NCI-H1930 (cell line): ENCODE measurements around the gene STK39.

Experiments
- DNase-seq, 2 experiments: peaks; one replicate each; lab custom pipeline; 2025; lab: John Stamatoyannopoulos, UW

Gene STK39

DNA sequence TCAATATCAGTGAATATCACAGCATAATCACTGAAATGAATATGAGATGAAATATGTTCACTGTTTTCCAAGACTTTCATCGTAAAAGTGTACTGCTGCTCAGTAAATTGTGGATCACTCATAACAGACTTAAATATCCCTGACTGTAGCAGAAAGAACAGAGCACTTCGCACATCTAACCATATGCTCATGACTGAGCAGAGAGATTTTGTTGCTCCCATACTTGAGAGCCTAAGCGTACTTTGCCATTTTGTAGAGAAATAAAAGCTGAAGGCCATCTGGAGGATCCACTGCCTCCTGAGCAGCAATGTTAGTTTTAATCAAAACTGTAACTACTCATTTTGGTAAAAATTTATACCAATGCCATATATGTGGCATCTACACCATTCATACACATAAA lies 243.5 kb downstream of the STK39 start:
- no peak for DNase-seq

DNA sequence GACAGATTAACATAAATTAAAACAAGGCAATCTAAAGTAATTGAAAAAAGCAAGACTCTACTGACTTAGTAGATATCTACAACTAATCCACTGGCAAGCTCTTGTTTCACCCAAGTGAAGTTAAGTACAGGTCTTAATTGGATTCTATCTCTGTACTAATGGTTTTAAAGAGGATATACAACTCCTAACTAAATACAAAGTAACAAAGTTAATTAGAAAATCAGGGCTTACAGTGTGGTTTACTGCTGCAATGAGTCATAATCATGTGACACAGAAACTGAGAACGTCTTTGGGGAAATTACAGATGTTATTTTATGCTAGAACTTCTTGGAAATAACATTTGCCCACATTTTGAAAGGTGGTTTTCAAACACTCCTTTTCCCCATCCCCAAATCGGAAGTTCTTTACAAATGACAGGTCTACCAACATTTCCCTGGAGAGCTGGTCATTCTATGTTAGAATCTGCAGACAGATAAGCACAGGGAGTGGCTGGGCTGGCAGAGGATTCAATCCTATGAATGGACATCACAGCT lies 245.3 kb downstream of the STK39 start:
- DNase-seq = no peak

DNA sequence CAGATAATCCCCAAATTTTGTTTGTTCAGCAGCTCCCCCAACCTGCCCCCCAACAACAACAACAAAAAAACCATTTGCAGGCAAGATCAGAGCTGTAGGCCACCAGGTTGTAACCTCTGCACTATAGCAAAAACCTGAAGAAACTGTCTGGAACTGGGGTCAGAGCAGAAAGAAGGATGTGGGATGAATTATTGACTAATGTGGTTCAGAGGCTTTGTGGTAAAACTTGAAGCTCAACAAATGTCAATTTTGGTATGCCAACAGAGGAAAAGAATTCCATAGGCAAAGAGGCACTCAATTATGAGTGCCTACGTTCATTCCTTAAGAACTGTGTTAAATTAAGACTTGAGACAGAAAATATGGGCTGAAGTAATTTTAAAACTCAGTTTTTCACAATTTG lies 255.1 kb downstream of the STK39 start:
- no peak for DNase-seq

DNA sequence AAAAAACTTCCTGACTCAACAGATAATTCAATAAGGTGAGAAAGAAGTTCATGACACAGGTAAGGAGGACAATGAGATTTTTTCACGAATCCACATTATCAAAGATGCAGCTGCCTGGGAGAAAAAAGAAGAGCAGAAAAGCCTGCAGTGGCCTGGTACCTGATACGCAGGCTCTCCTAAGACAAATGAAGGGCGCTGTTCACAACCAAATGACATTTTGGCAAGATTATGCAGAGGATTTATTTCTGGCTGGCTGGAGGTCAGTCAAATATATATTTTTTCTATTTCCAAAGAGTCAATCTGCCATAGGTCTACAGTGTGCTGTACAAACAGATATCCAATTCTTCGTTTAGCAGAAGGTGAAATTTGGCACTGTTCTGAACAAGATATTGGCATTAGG lies 257.3 kb downstream of the STK39 start:
- DNase-seq = no peak

DNA sequence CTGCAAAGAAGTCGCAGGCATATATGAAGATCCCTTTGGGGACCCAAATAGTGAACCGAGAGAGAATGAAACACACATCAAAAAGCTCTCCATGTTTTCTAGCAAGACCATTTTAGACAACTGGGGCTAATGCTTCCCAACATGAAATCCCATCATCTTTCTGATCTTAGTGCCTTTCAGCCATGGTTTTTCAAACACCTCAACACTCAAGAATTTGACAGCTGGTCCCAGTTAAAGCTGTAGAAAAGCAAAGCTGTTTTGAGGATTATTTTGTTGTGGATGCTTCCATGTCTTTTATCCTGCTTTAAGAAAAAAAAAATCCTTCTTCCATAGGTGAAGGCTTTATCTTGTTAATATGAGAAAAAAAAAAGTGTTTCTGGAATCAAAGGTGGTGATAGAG lies 259.1 kb downstream of the STK39 start:
- DNase-seq = no peak

DNA sequence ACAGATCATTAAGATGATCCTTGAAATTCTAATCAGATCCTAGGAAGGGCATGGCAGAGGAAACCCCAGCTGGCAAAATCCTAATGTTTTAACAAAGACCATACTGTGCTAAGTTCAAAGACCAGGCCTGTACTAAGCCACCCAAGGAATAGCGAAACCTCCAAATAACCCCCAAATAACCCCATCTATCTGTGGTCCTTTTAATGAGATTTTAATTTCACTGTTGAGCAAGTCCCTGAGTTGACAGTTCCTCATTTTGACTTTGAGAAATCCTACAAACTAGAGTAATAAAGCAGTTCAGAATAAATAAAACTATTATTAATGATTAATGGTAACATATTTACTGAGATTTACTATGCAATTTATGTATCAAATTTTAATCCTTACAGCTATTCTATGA lies 259.8 kb downstream of the STK39 start:
- no peak for DNase-seq

DNA sequence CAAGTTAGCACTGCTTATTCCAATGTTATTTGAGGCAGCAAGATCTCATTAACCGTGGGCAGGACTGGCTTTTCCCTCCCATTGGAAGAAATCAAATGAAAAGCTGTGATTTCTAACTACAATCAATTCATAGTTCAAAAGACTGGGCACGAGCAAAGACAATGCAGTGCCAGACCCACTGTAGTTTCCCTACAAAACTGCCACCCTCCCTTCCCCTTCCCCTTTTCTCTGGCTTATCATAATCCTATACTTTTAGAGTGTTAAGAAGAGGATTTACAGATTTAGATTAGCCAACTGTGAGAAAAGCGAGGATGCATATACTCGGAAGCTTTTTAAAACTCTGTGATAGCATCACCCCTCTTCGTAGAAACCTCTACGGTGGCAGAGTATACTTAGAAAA lies 260.4 kb downstream of the STK39 start:
- DNase-seq = no peak

DNA sequence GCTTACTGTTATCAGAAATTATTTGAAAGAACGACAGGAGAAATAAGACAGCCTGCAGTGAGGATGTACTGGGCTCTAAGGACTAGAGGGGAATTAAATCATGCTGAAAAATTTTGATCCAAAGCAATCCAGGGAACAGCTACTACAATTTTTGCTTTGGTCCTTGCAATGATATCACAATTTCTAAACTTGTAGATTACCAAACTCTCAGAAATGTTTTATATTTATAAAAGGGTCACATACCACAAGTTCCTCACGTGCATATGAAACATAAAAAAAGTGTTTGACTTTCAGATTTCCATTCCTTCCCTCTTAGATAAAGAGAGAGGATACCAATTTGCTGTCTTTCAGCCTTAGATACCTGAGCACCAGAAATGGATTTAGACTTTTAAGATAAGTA lies 261.2 kb downstream of the STK39 start:
- no peak for DNase-seq

DNA sequence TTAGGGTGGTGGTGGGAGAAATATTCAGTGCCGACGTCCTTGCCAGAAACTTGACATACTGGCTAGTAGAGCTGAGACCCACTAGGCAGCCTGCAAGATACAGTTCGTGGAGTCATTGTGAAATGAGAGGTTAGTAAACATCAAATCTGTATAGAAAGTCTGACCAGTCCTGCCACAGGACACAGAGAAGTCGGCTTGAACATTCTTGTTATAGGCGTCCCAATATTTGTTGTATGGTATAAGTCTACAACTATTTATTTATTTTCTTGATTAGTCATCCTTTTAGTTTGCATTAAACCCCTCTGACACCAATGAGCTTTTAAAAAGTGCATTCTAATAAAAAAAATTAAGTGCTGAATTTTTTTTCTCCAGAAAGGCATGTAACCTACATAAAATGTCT lies 265.4 kb downstream of the STK39 start:
- no peak for DNase-seq

DNA sequence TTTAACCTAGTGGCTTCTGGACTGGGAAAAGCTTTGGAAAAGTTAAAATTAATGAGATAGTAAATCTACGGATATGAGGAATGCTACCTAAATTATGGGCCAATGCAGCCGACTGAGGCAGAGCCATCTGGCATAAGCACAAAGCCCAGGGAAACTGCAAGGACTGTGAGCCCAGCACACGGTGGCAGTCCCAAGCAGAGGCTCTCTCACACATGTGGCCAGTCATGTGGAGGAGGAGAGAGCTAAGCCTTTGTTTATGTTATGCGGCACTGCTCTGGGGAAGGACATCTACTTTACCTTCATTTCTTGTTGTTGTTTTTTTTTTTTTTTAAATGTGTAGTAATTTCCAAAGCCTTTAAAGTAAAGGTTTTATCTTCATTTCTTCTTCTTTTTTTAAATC lies 267.0 kb downstream of the STK39 start:
- DNase-seq = no peak

DNA sequence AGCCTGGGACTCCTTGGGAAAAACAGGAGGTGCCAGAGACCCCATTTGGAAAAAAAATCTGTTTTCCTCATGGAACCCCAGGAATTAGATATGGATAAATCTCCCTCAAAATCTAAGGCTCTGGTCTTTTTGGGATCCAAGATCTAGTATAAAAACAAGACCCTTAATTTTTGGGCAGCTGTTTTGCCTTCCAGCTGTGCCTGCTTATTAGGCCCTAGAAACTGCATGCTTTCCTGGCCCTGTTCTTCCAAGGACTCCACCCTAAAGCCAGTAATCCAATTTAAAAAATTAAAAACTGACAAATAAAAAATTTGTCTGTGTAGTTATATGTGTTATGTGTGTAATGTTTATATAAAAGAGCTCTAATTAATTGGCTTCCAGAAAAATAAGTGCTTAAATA lies 274.6 kb downstream of the STK39 start:
- DNase-seq = no peak

DNA sequence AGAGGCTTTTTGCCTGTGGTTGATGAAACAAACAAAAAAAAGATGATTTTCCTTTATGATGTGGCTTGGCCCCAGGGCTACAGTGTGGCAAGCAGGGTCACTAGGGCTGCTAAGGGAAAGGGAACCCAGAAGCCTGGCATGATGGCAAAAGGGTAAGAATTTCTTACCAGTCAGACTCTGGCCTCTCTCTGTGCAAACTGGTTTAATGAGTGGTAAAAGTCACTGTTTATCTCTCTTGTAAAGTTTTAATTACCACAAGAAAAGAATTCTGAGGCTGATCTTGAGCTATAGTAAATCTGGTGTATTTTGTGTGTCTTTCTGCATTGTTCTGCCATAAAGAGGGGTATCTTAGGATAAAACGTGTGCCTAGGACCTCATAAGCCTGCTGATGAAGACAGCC lies 275.4 kb downstream of the STK39 start:
- DNase-seq = no peak

DNA sequence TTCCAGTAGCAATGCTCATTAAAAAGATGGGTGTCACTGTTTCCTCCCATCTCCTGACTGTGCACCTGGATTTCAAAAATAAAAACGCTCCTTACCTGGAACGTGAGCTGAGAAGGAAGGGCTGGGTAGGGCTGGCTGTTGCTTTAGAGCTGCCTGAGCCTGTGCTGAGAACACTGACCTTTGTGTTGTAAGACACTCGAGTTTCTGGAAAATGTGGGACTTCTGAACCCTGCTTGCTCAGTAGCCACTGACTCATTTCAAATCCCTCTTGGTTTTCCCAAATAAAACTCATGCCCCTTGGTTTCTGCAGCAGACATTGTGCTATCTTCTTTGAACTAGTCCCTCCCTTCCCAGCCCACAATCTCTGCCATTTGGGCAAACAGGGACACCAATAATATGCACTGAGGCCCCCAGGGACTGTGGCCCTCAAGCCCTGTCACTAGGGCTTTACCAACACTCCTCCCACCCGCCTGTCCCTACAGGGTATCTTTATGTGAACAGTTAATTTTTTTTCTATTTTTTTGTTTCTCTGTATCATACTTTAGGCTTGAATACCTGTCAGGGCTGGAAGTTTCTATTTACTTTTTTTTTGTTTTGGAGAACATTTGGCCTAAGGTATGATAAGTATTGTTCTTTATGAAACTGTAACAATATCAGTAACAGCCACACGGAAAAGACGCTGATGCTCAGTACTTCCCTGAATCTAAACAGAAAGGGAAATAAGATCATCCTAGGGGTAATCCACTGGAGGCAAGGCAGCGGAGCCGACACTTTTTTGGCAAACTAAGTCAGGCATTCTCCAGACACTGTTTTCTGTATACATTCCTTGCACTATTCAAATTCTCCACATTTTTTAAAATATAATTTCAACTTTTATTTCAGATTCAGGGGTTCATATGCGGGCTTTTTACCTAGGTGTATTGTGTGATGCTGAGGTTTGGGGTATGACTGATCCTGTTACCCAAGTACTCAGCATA lies 280.2 kb downstream of the STK39 start:
- DNase-seq = no peak

DNA sequence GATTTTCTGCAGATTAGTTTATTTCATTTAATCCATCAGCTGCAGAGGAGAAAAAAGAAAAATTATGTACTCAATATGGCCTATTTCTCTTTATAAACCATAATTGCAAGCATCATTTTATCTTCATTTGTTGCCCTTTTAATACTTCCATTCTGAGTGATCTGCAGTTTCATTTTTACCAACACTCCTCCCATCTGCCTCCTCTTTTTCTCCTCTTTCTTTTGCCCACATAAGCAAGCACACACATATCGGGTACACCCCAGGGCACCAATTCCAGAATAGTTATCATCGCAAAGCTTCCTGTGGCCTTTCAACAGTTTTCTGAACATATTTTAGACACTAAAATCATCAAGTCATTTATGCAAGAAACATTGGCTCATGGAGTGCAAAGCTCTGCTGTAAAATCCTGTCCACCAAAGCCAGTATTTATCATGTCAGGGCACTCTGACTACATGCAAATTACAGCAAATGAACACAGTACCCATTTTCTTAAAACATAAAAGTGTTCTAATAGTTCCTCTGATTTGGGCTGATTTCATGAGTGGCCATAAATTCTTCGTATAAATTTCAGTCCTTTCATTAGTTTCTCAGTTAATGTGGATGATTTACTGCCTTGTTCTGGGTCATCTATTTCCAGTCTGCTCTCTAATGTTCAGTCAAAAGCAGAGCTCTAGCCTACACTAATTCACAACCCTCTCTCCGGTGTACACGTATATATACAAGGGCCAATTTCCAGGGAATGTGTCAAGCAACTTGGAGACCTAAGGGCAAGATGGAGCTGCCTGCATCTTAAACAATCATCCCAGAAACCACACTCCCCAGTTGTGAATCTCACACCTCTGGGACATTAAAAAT lies 281.3 kb downstream of the STK39 start:
- no peak for DNase-seq

DNA sequence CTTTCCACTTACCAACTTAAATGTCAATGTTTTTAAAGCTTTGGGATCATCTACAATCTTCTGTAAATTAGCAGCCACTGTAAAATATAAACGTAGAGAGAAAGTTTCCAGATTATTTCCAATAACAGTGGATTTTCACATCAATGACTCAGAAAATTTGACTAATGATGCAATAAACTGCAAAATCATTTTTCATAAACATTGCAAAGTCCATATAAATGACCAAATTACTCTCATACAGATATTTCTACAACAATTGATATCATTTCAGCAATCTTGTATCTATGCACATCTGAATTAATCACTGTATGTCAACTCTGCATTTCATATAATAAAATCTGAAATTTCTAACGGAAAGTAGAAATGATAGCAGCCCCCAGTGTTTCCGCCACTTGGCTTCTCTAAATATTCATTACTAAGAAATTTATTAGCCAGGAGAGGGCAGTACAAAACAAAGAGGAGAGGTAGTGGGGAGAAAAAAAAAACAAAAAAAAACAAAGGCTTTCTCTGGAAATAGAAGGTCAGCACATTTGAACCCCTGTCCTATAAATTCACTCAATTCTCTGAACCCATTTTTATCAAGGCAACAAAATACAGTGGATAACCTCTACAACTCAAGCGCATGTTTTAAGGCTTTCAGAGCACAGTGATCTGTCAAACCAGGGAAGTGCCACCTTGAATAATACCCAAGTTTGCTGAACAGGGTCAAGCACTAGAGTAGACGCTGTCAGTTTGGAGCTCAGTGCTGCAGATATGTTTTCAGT lies 282.6 kb downstream of the STK39 start:
- no peak for DNase-seq

DNA sequence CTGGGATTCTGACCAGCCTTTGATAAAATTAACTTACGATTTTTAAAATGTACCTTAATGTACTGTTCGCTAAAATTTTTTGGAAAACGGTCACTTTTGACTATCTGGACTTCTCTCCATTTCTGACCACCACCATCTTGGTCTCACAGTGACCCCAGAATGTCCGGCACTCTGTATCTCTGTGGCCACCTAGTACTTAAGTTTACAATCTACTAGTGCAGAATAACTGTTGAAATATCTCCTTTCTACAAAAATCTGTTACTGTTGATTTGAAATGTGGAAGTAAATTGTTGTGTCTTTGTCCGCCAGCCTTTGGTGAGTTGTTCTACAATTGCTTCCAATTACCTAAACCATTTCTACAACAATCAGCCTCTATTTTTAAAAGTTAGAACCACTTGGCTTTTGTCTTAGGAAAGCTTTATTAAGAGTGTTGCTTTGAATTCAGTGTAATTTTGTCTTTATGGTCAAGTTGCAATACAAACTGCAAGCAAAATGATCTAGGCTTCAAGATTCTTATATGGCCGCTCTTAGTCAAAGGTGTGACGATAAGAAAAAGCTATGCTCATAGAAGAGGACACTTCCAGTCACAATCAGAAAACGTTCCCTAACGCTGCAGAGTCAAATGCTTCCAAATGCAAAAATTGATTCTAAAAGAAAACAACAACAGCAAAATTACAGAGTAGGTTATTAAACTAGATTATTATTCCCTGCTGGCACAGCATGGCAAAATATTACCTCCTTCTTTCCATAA lies 283.3 kb downstream of the STK39 start:
- DNase-seq = no peak

DNA sequence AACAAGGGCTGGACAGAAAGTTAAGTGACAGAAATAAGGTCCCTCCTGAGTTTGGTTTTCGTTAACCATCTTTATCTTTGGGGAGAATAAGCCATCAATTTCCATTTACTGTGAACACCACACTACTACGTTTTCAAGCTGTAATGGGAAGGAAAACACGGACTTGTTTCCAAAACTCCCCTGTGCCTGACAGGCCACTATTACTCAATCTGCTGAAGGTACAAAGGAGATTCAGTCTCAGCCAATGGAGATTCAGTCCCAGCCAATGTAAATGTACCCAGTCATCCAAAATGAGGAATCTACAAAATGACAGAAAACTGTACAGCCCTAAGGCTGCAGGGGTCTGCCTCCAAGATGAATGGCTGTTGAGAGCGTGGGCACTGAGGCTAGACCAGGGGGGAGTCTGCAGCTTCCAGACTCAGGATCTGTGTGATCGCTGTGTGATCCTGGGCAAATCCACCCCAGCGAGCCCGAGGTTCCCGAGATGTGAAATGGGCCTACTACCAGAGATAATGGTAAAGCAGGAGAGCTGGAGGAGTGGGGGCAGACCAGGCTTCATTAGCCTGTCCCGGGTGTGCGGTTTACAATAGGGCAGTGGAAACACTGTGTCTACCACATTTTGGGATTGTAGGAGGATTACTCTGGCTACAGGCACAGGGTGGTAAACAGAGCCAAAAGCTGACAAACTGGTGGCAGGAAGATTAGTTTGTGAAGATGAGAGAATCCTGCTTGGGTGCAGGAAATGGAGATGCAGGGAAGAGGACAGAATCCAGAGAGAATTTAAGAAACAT lies 284.8 kb downstream of the STK39 start:
- DNase-seq = no peak

DNA sequence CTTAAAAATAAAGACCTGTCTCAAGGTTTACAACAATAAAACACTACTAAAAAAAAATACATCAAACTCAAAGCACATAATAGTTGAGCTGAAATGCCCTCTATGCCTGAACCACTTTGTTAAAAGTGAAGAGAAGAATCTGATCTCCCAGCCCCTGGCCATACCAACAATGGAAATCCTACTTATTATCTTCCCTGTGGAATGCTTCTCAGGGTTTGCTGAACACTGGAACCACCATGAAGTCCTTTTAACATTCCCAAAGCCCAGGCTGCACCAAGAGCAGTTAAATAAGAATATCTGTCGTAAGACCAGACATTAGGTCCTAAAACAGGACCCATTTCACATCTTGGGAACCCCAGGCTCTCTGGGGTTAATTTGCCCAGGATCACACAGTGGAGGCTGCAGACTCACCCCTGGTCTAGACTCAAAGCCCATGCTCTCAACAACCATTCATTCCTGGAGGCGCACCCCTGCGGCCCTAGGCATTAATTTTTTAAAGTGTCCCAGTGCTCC lies 285.8 kb downstream of the STK39 start:
- no peak for DNase-seq

DNA sequence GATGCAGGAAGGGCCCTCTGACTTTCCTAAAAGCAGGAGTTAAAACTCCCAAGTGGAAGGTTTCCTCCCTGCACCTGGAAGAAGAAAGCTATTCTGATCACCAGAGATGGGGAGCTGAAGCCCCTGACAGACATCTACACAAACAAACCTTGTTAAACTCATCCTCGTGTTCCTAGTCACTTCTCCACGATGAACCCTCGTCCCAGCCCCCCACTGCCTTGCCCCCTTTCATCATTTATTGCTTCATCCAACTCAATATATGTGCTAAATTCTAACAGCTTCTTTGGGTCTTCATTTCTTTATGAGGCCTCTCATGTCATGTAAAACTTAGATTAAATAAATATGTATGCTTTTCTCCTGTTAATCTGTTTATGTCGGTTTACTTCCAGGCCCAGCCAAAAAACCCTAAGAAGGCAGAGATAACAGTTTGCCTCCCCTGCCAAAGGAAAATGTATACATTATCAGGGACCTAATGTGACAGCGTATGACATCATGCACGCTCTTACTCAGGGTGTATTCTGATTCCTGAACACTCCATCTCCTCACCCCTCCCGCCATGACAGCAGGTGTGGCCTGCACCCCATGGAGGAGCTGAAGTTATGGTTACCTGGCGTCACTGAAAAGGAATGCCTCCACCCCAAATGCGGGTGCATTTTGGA lies 287.2 kb downstream of the STK39 start:
- DNase-seq = no peak

DNA sequence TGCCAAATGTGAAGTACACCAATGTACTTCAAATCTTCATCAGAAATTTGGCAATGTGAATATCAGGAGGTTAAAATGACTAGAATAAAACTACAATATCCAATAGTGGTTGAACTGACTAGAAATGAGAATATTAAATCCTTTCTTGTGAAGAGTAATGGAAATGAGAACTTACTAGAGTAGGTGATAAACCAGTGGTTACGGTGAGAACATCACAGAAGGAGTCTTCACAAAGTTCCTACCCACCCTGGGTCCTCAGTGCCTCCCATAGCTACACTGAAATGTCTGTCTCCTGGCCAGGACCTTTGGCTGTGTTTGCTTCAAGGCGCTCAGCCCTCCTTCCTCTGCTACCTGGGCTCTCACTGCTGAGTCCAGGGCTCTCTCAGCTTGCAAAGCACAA lies 289.7 kb downstream of the STK39 start:
- DNase-seq = no peak
